HepG2 (cell line): ENCODE results near the gene ZC3H7B. TPM values are rescaled to one million over a fixed set of nuclear protein-coding genes. Genes with fewer than 3 reads are reported as not detected.

Experiments used
- CBX2 ChIP-seq, 2 experiments: fragments of 200-600 bp in 1 of 2; sonication (generic); formaldehyde crosslinking in 1 of 2; IDR thresholded peaks; 2 replicates each; pipeline versions ENCODE4 v1.7.0 to v1.8.1; 2018 to 2022; ENCODE audit warnings: low read depth in 2 of 2, low read length in 1 of 2, mild to moderate bottlenecking in 1 of 2, missing genetic modification reagents in 1 of 2
- CHD2 ChIP-seq: IDR thresholded peaks from 2 replicates; pipeline ENCODE4 v1.6.1; 2011; ENCODE audit warnings: low read depth, low read length, improper control_type of control experiment
- DDIT3 ChIP-seq: sonication (generic); formaldehyde crosslinking; IDR thresholded peaks from 2 replicates; pipeline ENCODE4 v1.4.0; 2020; ENCODE audit warnings: mild to moderate bottlenecking, missing genetic modification reagents
- FOXK1 ChIP-seq: sonication (generic); formaldehyde crosslinking; IDR thresholded peaks from 2 replicates; pipeline ENCODE4 v1.4.0; 2020; ENCODE audit warnings: low read depth, missing genetic modification reagents, borderline replicate concordance
- NFYB ChIP-seq: sonication (generic); formaldehyde crosslinking; IDR thresholded peaks from 2 replicates; pipeline ENCODE4 v1.4.0; 2020; ENCODE audit warnings: missing genetic modification reagents
- PAX8 ChIP-seq: sonication (generic); formaldehyde crosslinking; IDR thresholded peaks from 2 replicates; pipeline ENCODE4 v1.8.0; 2022; ENCODE audit warnings: mild to moderate bottlenecking, missing genetic modification reagents, borderline replicate concordance
- SALL1 ChIP-seq: sonication (generic); formaldehyde crosslinking; IDR thresholded peaks from 2 replicates; pipeline ENCODE4 v1.8.0; 2022; ENCODE audit warnings: mild to moderate bottlenecking, missing genetic modification reagents
- THAP11 ChIP-seq: IDR thresholded peaks from 2 replicates; pipeline ENCODE4 v1.6.1; 2016; ENCODE audit warnings: missing biosample characterization, missing genetic modification reagents
- ZFP1 ChIP-seq: IDR thresholded peaks from 2 replicates; pipeline ENCODE4 v1.6.1; 2016
- ZNF331 ChIP-seq: sonication (generic); formaldehyde crosslinking; IDR thresholded peaks from 2 replicates; pipeline ENCODE4 v1.4.0; 2020; ENCODE audit warnings: missing genetic modification reagents
- polyA plus RNA-seq, 8 experiments: library from polyadenylated mRNA; depleted of rRNA in 3 of 8; stranded (reverse) in 7 of 8; unstranded in 1 of 8; fragments of >200 nt; fragmentation: Illumina TruSeq in 4 of 8; extraction: Trizol in 4 of 8; gene quantifications; 2 replicates each; pipeline versions ENCODE4 v1.2.1 to v1.2.3, GENCODE V29; 2011 to 2016; ENCODE audit warnings: low read depth in 4 of 8, missing spikeins in 1 of 8, mixed read lengths in 1 of 8; ENCODE audit not compliant: insufficient read depth in 1 of 8
- total RNA-seq, 5 experiments: library from RNA; depleted of rRNA; stranded (reverse); fragments of >200 nt; fragmentation: Illumina TruSeq; extraction: Trizol; gene quantifications; 2 replicates each; pipeline ENCODE4 v1.2.3, GENCODE V29; 2016; ENCODE audit warnings: low read depth in 1 of 5
- TF ChIP-seq, protein P1 (sequence below): sonication (generic); formaldehyde crosslinking; conservative IDR thresholded peaks from 2 replicates; pipeline ENCODE4 v1.8.0; 2022; ENCODE audit warnings: low read depth, missing genetic modification reagents
- TF ChIP-seq, protein P2 (sequence below): sonication (generic); formaldehyde crosslinking; IDR thresholded peaks from 2 replicates; pipeline ENCODE4 v1.5.0; 2020; ENCODE audit warnings: missing genetic modification reagents
- TF ChIP-seq, protein P3 (sequence below): sonication (generic); formaldehyde crosslinking; IDR thresholded peaks from 2 replicates; pipeline ENCODE4 v1.4.0; 2020; ENCODE audit warnings: mild to moderate bottlenecking, missing genetic modification reagents
- TF ChIP-seq, protein P4 (sequence below): IDR thresholded peaks from 2 replicates; pipeline ENCODE4 v1.6.1; 2016; ENCODE audit warnings: missing genetic modification reagents, missing compliant biosample characterization

The ZC3H7B gene
- total and polyA plus RNA-seq, 2 of the 13 experiments (the other 11 are each of a cell fraction or from before 2014, with no cell fraction given), result 26.4 to 37.2 TPM

GRCh38 chr22:41403532-41404318, 102.4 kb downstream of the ZC3H7B start (continued):
- TF ChIP-seq CBX2 (IDR thresholded peaks at IDR 0.05; ENCODE audit: low read depth, low read length) (no peak), CBX2 (CRISPR knock-in tag; IDR thresholded peaks at IDR 0.05; ENCODE audit: low read depth) (no peak), ZNF331 (CRISPR knock-in tag) (peak; percentile 62; the same call in 1 of the 2 replicates), NFYB (CRISPR knock-in tag) (no peak), SALL1 (CRISPR knock-in tag) (0 out of 2 replicates have a peak, but pooled peaks have one; percentile 46), ZFP1 (CRISPR knock-in tag) (0 out of 2 replicates have a peak, but pooled peaks have one; percentile 30), DDIT3 (CRISPR knock-in tag) (no peak), CHD2 (no peak), THAP11 (CRISPR knock-in tag) (peak; percentile 80), FOXK1 (CRISPR knock-in tag) (no peak; the same call in 1 of the 2 replicates), PAX8 (CRISPR knock-in tag) (no peak)
- TF ChIP-seq, protein P1, sequence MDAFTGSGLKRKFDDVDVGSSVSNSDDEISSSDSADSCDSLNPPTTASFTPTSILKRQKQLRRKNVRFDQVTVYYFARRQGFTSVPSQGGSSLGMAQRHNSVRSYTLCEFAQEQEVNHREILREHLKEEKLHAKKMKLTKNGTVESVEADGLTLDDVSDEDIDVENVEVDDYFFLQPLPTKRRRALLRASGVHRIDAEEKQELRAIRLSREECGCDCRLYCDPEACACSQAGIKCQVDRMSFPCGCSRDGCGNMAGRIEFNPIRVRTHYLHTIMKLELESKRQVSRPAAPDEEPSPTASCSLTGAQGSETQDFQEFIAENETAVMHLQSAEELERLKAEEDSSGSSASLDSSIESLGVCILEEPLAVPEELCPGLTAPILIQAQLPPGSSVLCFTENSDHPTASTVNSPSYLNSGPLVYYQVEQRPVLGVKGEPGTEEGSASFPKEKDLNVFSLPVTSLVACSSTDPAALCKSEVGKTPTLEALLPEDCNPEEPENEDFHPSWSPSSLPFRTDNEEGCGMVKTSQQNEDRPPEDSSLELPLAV (CRISPR knock-in tag), result no peak
- TF ChIP-seq, protein P2, sequence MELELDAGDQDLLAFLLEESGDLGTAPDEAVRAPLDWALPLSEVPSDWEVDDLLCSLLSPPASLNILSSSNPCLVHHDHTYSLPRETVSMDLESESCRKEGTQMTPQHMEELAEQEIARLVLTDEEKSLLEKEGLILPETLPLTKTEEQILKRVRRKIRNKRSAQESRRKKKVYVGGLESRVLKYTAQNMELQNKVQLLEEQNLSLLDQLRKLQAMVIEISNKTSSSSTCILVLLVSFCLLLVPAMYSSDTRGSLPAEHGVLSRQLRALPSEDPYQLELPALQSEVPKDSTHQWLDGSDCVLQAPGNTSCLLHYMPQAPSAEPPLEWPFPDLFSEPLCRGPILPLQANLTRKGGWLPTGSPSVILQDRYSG (CRISPR knock-in tag), result no peak
- TF ChIP-seq, protein P3, sequence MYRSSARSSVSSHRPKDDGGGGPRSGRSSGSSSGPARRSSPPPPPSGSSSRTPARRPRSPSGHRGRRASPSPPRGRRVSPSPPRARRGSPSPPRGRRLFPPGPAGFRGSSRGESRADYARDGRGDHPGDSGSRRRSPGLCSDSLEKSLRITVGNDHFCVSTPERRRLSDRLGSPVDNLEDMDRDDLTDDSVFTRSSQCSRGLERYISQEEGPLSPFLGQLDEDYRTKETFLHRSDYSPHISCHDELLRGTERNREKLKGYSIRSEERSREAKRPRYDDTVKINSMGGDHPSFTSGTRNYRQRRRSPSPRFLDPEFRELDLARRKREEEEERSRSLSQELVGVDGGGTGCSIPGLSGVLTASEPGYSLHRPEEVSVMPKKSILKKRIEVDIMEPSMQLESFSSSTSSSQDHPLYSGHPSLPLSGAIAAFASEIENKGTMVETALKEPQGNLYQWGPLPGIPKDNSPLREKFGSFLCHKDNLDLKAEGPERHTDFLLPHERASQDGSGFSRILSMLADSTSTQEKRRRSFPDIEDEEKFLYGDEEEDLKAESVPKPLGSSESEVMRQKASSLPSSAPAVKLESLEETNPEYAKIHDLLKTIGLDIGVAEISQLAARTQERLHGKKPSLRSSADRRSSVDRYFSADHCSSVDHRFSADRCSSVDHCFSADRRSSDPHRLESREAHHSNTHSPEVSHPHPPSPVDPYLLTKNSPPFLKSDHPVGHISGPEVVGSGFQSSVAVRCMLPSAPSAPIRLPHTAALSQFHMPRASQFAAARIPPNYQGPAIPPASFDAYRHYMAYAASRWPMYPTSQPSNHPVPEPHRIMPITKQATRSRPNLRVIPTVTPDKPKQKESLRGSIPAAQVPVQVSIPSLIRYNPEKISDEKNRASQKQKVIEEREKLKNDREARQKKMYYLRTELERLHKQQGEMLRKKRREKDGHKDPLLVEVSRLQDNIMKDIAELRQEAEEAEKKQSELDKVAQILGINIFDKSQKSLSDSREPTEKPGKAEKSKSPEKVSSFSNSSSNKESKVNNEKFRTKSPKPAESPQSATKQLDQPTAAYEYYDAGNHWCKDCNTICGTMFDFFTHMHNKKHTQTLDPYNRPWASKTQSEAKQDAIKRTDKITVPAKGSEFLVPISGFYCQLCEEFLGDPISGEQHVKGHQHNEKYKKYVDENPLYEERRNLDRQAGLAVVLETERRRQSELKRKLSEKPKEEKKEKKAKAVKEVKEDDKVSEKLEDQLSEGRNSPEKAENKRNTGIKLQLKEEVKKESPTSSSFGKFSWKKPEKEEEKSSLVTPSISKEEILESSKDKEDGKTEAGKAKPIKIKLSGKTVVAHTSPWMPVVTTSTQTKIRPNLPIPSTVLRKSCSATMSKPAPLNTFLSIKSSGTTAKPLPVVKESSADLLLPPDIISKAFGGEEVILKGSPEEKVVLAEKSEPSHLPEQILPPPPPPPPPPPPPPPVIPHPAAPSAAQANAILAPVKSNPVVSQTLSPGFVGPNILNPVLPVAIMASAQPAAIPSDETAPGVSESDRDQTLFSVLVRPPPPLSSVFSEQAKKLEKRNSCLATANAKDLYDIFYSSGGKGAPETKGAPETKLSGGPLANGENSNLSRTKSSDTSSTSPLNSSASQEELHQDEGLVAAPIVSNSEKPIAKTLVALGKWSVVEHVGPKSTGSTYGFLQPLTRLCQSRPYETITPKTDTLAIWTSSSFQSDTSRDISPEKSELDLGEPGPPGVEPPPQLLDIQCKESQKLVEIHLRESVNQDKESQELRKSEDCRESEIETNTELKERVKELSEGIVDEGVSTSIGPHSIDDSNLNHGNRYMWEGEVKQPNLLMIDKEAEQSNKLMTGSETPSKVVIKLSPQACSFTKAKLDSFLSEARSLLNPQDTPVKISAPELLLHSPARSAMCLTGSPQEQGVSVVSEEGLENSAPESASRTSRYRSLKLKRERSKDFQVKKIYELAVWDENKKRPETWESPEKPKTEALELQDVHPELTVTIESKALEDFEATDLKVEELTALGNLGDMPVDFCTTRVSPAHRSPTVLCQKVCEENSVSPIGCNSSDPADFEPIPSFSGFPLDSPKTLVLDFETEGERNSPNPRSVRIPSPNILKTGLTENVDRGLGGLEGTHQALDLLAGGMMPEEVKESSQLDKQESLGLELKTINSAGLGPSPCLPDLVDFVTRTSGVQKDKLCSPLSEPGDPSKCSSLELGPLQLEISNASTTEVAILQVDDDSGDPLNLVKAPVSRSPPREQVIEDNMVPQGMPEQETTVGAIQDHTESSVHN, result no peak
- TF ChIP-seq, protein P4, sequence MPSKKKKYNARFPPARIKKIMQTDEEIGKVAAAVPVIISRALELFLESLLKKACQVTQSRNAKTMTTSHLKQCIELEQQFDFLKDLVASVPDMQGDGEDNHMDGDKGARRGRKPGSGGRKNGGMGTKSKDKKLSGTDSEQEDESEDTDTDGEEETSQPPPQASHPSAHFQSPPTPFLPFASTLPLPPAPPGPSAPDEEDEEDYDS (CRISPR knock-in tag), result peak; percentile 50; the same call in 1 of the 2 replicates
